GM12891 (cell line): Measurements from ENCODE around the gene DOCK10.
"Not testable (repeated sequence)": the region's sequence is repeated elsewhere in the genome, so short reads cannot be mapped to it uniquely, and the experiment has no call there.

Source experiments
- DNase-seq: peaks from one replicate; pipeline ENCODE4 v3.0.0; 2011; ENCODE audit warnings: low spot score; ENCODE audit not compliant: insufficient read length
- FAIRE-seq: peaks from 2 replicates; lab custom pipeline; 2011; peaks lifted over from hg19 to GRCh38; lab: Jason Lieb, UNC
- PAX5 ChIP-seq: IDR thresholded peaks from 2 replicates; pipeline ENCODE4 v1.6.1; 2011; ENCODE audit warnings: low read length, moderate library complexity, mild to moderate bottlenecking; ENCODE audit not compliant: insufficient read depth, severe bottlenecking
- POLR2A ChIP-seq: IDR thresholded peaks from 2 replicates; pipeline ENCODE4 v1.6.1; 2011; ENCODE audit warnings: low read depth, low read length, control low read depth
- POLR2AphosphoS5 ChIP-seq: IDR thresholded peaks from 2 replicates; pipeline ENCODE4 v1.6.1; 2011; ENCODE audit warnings: low read depth, low read length, control low read depth
- POU2F2 ChIP-seq: IDR thresholded peaks from 2 replicates; pipeline ENCODE4 v1.6.1; 2011; ENCODE audit warnings: low read depth, mild to moderate bottlenecking, control low read depth, low read length, moderate library complexity
- SPI1 ChIP-seq: IDR thresholded peaks from 2 replicates; pipeline ENCODE4 v1.6.1; 2011; ENCODE audit warnings: low read depth, low read length, control low read depth
- TAF1 ChIP-seq: IDR thresholded peaks from 2 replicates; pipeline ENCODE4 v1.6.1; 2011; ENCODE audit warnings: low read depth, low read length, control low read depth

DOCK10 gene

DNA sequence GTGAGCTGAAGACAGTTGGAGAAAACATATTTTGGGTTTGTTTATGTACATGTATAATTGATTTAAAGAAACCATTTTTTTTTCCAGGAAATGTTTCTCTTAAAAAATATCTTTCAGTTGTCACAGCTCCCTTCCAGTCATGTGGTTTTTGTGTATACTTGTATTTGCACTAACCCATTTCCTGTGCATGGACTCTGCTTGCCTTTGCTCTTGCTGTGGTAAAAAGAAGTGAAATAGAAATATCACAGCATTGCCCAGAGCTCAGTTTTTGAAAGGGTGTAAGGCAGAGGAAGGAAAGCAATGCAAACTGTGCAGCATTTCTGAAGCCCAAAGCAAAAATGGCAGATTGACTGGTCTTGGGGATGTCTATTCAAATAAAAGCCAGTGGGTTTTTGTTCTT lies 10.4 kb upstream of the DOCK10 start:
- no peak for TF ChIP-seq POLR2A
- no peak for TF ChIP-seq SPI1
- no peak for TF ChIP-seq TAF1
- no peak for TF ChIP-seq POU2F2
- TF ChIP-seq PAX5, result no peak
- no peak for TF ChIP-seq POLR2AphosphoS5
- DNase-seq, result no peak
- FAIRE-seq, result peak; percentile 92

DNA sequence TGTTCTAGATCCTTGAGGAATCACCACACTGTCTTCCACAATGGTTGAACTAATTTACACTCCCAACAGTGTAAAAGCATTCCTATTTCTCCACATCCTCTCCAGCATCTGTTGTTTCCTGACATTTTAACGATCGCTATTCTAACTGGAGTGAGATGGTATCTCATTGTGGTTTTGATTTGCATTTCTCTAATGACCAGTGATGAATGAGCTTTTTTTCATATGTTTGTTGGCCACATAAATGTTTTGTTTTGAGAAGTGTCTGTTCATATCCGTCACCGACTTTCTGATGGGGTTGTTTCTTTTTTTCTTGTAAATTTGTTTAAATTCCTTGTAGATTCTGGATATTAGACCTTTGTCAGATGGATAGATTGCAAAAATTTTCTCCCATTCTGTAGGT lies 5.2 kb upstream of the DOCK10 start:
- DNase-seq, FAIRE-seq: not testable (repeated sequence)

DNA sequence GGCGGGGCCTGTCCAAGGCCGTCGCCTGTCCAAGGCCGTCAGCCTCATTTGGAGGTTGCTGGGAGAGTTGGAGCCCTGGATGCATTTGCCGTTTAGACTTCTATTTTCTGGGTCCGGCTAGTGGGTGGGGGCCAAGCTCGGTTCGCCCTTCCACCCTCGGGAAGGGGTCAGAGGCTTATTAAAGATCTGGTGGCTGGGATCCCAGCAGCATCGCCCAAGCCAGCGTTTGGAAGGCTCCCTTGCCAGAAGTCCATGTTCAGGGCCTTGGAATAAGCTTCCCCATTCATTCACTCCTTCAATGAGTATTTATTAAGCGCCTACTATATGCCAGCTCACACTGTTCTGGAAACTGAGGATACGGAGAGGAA lies 516 bp upstream of the DOCK10 start:
- DNase-seq (no peak), FAIRE-seq (peak; percentile 28)
- no peak for TF ChIP-seq POLR2A
- TF ChIP-seq SPI1, result no peak
- TF ChIP-seq TAF1, result no peak
- TF ChIP-seq POLR2AphosphoS5, result no peak
- TF ChIP-seq PAX5, result no peak
- TF ChIP-seq POU2F2, result no peak

DNA sequence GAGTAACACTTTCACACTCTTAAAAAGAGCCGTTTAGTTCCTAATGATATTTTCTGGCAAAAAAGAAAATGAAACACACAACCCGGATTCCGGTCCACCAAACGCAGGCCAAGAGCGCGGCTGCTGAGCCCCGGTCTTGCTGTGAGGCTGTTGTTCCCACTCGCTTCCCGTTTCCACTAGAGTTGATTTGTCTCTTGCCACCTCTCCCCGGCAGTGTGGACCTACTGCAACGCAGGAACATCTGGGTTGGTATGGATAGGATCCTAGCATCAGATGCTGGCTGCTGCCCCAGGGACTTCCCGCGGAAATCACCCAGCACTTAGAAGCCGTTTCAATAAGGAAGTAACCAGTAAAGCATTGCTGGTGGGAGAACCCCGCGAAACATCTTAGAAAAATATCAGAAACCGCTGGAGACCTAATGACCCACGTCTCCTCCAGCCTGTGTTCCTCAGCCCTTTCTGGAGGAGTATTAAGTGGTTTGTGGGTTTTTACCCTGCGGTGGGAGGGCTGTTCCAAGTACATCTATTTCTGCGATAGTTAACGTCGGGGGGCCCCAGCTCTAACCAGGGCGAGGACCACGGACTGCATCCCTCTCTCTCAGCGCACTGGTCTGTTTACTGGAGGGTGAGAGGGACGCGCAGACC lies 939 bp downstream of the DOCK10 start:
- TF ChIP-seq TAF1, result peak; percentile 71
- TF ChIP-seq POLR2AphosphoS5, result peak; percentile 83
- TF ChIP-seq SPI1, result 0 out of 2 replicates have a peak, but pooled peaks have one; percentile 24
- no peak for TF ChIP-seq POU2F2
- no peak for TF ChIP-seq PAX5
- TF ChIP-seq POLR2A, result peak; percentile 89
- no peak for FAIRE-seq
- DNase-seq, result peak; percentile 35

DNA sequence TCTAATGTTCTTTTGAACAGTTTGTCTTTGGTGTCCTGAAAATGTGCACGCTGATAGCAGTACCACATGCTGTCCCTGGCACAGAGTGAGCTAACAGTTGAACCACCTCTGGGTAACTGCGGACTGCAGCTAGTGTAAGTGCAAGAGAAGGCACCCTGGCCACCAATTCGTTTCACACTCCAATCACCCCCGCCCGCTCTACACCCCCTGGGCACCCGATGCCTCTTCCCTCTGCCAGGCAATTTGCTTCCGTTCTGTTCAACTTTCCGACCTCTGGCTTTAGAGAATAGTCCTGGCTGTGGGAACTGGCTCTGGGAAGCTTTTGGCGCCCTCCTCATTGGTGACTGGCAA lies 1.4 kb downstream of the DOCK10 start:
- TF ChIP-seq POLR2A (0 out of 2 replicates have a peak, but pooled peaks have one; percentile 12), POLR2AphosphoS5 (no peak; the same call in none of the 2 replicates)
- no peak for DNase-seq
- peak; percentile 95 for FAIRE-seq

DNA sequence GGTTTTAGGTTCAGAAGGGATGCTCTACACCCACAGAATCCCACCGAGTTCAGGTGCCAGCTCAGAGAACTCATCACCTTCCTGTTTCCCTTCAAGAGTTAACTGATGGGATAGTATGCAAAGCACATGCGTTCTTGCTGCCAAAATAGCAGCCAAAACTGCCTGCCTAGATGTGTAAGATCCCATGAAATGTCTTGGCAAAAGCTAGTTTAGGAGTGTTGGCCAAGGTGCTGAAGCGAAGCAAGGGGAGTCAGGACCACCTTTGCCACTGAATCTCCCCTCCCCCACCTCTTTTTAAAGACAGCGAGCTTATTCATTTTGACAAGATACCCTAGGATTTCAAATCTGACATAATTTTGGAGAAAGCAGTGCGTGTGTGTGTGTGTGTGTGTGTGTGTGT lies 2.1 kb downstream of the DOCK10 start:
- FAIRE-seq (peak; percentile 89), DNase-seq (no peak)
- TF ChIP-seq POLR2A (peak; percentile 51; the same call in 1 of the 2 replicates), SPI1 (no peak), TAF1 (no peak), POLR2AphosphoS5 (peak; percentile 25; the same call in 1 of the 2 replicates), PAX5 (no peak)

DNA sequence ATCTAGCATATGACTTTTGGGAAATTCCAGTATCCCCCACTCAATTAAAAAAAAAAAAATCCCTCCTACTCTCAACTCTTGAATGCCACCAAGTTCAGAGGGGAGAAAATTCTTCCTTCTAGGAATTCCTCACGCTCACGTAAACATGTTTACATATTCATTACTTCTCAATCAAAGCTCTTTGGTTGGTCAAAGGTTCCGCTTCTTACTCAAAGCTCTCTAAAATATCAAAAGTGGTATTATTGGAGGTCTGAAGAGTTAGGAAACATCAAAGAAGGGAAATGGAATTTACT lies 4.1 kb downstream of the DOCK10 start:
- DNase-seq, result no peak
- TF ChIP-seq POLR2A (no peak), POLR2AphosphoS5 (no peak), SPI1 (no peak), TAF1 (no peak), POU2F2 (no peak), PAX5 (no peak)
- FAIRE-seq, result no peak

DNA sequence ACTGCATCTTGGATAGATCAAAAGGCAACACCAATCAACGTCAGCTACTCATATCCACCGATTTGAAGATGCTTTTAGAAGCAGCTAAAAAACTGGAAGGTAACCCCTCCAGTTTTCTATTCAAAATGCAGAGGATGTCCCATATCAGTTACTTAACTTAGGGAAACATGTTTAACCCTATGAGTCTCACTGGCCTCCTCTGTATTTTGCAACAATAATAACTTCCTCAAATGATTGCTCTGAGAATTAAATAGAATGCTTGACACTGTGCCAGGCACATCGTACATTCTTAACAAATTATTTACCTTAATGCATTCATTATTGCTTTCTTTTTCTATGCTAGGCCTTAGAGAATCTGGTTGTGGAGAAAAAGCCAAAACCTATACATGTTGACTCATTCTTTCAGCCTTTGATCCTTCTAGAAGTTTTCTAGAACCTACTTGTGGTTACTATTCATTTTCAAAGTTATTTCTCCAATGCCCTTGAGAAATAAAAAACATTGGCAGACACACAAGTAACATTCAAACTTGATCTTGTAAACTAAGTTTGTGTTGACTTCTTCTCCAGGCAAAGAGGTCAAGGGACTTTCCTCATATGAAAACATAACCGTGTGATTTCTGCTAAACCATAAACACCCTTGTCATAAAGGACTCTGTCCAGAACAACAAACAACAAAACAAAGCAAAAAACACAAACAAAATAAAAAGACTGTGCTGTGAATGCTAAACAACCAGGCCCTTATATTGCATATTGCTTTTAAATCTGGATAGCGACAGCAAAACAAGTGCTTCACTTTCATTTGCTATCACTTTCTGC lies 4.6 kb downstream of the DOCK10 start:
- TF ChIP-seq SPI1, result no peak
- TF ChIP-seq POLR2AphosphoS5, result no peak
- no peak for TF ChIP-seq PAX5
- TF ChIP-seq TAF1, result no peak
- TF ChIP-seq POLR2A, result no peak
- TF ChIP-seq POU2F2, result no peak
- DNase-seq (no peak), FAIRE-seq (peak; percentile 80)

DNA sequence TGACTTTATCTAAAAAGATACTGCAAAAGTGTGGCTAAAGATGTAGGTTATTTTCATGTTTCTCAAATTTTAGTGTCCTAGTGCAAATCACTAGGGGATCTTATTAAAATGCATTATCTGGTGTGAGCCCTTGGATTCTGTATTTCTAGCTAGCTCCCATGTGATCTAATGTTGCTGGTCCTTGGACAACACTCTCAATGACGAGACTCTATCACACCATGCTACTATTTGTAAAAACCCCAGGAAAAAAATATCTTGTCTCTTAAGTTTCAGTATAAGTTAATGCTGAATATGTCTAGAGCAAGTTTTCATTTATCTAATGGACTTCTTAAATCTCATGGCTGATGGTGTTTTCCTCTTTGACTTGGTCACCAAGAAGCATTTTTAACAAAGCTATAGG lies 5.8 kb downstream of the DOCK10 start:
- DNase-seq, result no peak
- FAIRE-seq, result no peak
- no peak for TF ChIP-seq POLR2AphosphoS5

DNA sequence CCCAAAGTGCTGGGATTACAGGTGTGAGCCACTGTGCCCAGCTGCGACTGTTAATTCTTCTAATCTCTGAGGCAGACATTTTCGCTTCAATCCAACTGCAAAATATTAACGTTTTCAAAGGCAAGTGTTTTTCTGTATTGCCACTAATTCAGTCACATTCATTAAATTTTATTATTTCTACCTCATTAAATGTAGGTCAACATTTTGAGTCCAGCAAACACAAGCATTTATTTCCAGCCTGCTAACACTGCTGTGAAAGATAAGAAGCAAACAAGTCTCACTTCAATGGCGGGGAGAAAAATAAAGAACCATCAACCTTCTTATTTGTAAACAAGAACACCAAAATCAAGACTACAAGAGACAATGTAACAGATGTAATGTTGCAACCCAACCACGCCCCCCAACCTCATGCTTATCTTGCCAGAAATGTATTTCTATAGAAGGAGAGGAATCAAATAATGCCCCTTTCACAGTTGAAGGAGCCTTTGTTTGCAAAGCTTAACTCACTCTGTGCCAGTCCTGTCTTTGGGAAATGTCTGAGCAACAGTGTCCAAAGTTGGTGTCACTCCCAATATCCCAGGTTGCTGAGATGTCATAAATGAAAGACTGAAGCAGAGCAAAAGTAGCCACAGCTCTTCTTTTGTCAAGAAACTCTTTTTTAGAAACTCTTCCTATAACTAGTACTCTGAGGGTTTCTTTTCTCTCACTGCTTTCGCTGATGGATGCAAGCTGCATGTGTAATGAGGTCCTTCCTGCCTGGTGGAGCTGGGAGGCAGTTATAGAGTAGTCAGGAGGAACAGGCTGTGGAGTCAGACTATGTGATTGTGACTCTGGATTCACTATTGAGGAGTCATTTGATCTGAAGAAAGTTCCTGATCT lies 8.6 kb downstream of the DOCK10 start:
- FAIRE-seq (peak; percentile 75), DNase-seq (no peak)
- TF ChIP-seq SPI1, result no peak
- no peak for TF ChIP-seq POU2F2
- no peak for TF ChIP-seq POLR2A
- no peak for TF ChIP-seq POLR2AphosphoS5
- no peak for TF ChIP-seq TAF1
- no peak for TF ChIP-seq PAX5
